ENCODE results near the gene TTC17. TPM values are rescaled to one million over a fixed set of nuclear protein-coding genes. Genes with fewer than 3 reads are reported as not detected.

TTC17 gene
- total RNA-seq, 2 experiments from 2014 or later, result 71.3 to 84.2 TPM

GRCh38 chr11:43404836-43405479, 46.2 kb downstream of the TTC17 start:
- H3K27ac ChIP-seq (ENCODE audit: low read depth, low read length, poor library complexity, severe bottlenecking), result no peak overlapping the region
- H3K79me2 ChIP-seq (ENCODE audit: insufficient read depth, low read depth, low read length), result no peaks in the 10 kb centered on the region
- no peak overlapping the region for H3K4me2 ChIP-seq (ENCODE audit: low read length)
- H2AFZ ChIP-seq (ENCODE audit: low read length), result no peak overlapping the region
- intact Hi-C loops (cut with micrococcal nuclease; ENCODE audit: unreplicated experiment), result no loop called here
- ChIA-PET CTCF (ENCODE audit: unreplicated experiment) (no interaction called here), POLR2A (interaction anchor here (0.8 to 1.6 kb wide), 5 partner anchors 9 to 767 kb away, joined by 3 to 5 read pairs (median 4); no protein-coding TSS in a partner anchor)
- no peak for TF ChIP-seq CTCF (conservative IDR thresholded peaks at IDR 0.05; ENCODE audit: low read length)
- TF ChIP-seq EZH2phosphoT487 (IDR thresholded peaks at IDR 0.05; ENCODE audit: borderline replicate concordance, low read depth, low read length), result no peak
- no TSS peak for BruUV-seq (replicated peaks)
- no peaks in the 10 kb centered on the region for H3K9me3 ChIP-seq (ENCODE audit: low read length)
- H3K36me3 ChIP-seq (ENCODE audit: insufficient read depth, low read length), result peaks cover 97% of the 10 kb centered on the region
- no peaks in the 10 kb centered on the region for H4K20me1 ChIP-seq (ENCODE audit: insufficient read depth, low read length)
- no peaks in the 10 kb centered on the region for H3K9me2 ChIP-seq (ENCODE audit: insufficient read depth, low read length)
- peaks cover 9% of the 10 kb centered on the region for H3K4me1 ChIP-seq (ENCODE audit: insufficient read depth, low read length, poor library complexity, severe bottlenecking)
- no peak overlapping the region for H3K4me3 ChIP-seq (ENCODE audit: low read depth, low read length, poor library complexity, severe bottlenecking)
- peak; percentile 19 for DNase-seq (ENCODE audit: low spot score)

DNA sequence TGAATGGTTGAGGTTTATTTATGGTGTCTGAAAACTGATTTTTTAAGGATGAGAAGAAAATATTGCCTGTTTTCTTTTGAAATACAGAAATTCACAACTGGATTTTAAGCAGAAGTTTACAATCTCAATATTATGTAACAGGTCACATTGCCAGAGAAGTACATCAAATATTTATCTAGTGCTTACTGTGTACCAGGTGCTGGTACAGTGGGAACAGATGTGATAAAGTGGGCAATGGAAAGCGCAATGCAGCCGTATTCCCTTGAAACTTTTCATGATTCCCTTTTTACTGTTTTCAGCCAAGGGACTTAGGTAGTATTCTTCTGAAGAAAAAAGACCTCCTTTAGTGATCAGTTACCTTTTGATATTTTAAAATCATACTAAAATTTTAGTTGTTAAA, 49.6 kb downstream of the TTC17 start:
- ChIA-PET CTCF (ENCODE audit: unreplicated experiment) (no interaction called here), POLR2A (interaction anchor here (0.7 to 0.9 kb wide), 2 partner anchors 23 to 97 kb away, joined by 3 to 5 read pairs; partner anchors contain the start of gene API5)
- H3K36me3 ChIP-seq (ENCODE audit: insufficient read depth, low read length), result peaks cover 98% of the 10 kb centered on the region
- DNase-seq (ENCODE audit: low spot score), result no peak
- H2AFZ ChIP-seq (ENCODE audit: low read length), result no peak overlapping the region
- no peak for TF ChIP-seq CTCF (conservative IDR thresholded peaks at IDR 0.05; ENCODE audit: low read length)
- no peak for TF ChIP-seq EZH2phosphoT487 (IDR thresholded peaks at IDR 0.05; ENCODE audit: borderline replicate concordance, low read depth, low read length)
- no TSS peak for BruUV-seq (replicated peaks)
- no peaks in the 10 kb centered on the region for H3K9me3 ChIP-seq (ENCODE audit: low read length)
- intact Hi-C loops (cut with micrococcal nuclease; ENCODE audit: unreplicated experiment), result no loop called here
- H3K9me2 ChIP-seq (ENCODE audit: insufficient read depth, low read length), result no peaks in the 10 kb centered on the region
- no peak overlapping the region for H3K27ac ChIP-seq (ENCODE audit: low read depth, low read length, poor library complexity, severe bottlenecking)
- no peak overlapping the region for H3K4me3 ChIP-seq (ENCODE audit: low read depth, low read length, poor library complexity, severe bottlenecking)
- H4K20me1 ChIP-seq (ENCODE audit: insufficient read depth, low read length), result no peaks in the 10 kb centered on the region
- no peaks in the 10 kb centered on the region for H3K79me2 ChIP-seq (ENCODE audit: insufficient read depth, low read depth, low read length)
- peaks cover 9% of the 10 kb centered on the region for H3K4me1 ChIP-seq (ENCODE audit: insufficient read depth, low read length, poor library complexity, severe bottlenecking)
- no peak overlapping the region for H3K4me2 ChIP-seq (ENCODE audit: low read length)

DNA sequence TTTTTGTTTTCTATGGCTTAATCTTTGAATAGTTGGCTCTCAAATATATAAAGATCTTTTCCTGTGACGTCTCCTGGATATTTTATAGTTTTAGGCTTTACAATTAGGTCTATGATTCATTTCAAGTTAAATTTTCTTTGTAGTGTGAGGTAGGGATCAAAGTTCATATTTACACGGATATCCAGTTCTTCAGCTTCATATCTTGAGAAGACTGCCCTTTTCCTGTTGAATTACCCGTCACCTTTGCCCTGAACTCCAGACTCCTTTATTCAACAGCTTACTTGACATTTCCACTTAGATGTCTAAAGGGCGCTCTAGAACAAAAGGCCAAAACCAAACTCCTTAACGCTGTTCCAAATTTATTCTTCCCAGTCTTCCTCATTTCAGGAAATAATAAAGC, 51.7 kb downstream of the TTC17 start:
- H4K20me1 ChIP-seq (ENCODE audit: insufficient read depth, low read length), result no peaks in the 10 kb centered on the region
- peaks cover 90% of the 10 kb centered on the region for H3K36me3 ChIP-seq (ENCODE audit: insufficient read depth, low read length)
- H2AFZ ChIP-seq (ENCODE audit: low read length), result no peak overlapping the region
- intact Hi-C loops (cut with micrococcal nuclease; ENCODE audit: unreplicated experiment), result no loop called here
- no peaks in the 10 kb centered on the region for H3K4me1 ChIP-seq (ENCODE audit: insufficient read depth, low read length, poor library complexity, severe bottlenecking)
- CTCF ChIA-PET (ENCODE audit: unreplicated experiment), result no interaction called here
- POLR2A ChIA-PET, result no interaction called here
- no peak overlapping the region for H3K4me3 ChIP-seq (ENCODE audit: low read depth, low read length, poor library complexity, severe bottlenecking)
- H3K27ac ChIP-seq (ENCODE audit: low read depth, low read length, poor library complexity, severe bottlenecking), result no peak overlapping the region
- DNase-seq (ENCODE audit: low spot score), result no peak
- no peaks in the 10 kb centered on the region for H3K9me3 ChIP-seq (ENCODE audit: low read length)
- H3K79me2 ChIP-seq (ENCODE audit: insufficient read depth, low read depth, low read length), result no peaks in the 10 kb centered on the region
- H3K9me2 ChIP-seq (ENCODE audit: insufficient read depth, low read length), result no peaks in the 10 kb centered on the region
- no peak overlapping the region for H3K4me2 ChIP-seq (ENCODE audit: low read length)
- no TSS peak for BruUV-seq (replicated peaks)
- no peak for TF ChIP-seq EZH2phosphoT487 (IDR thresholded peaks at IDR 0.05; ENCODE audit: borderline replicate concordance, low read depth, low read length)
- TF ChIP-seq CTCF (conservative IDR thresholded peaks at IDR 0.05; ENCODE audit: low read length), result no peak

All from OCI-LY7 (cell line).